Measurements from ENCODE around the gene RAD18. TPM values are rescaled to one million over a fixed set of nuclear protein-coding genes. Genes with fewer than 3 reads are reported as not detected.

Gene RAD18
- total RNA-seq, 1 donor, result 7.6 TPM

- no peak overlapping the region for H3K4me2 ChIP-seq (ENCODE audit: insufficient read depth, low read length)
- no peaks in the 10 kb centered on the region for H3K9me3 ChIP-seq (ENCODE audit: low read depth, low read length)
- H2AFZ ChIP-seq (ENCODE audit: low read length), result no peak overlapping the region
- no peaks in the 10 kb centered on the region for H3K36me3 ChIP-seq (ENCODE audit: insufficient read depth, low read length)
- H3K4me3 ChIP-seq (ENCODE audit: insufficient read depth, low read length), result no peak overlapping the region
- no peak for TF ChIP-seq CTCF (IDR thresholded peaks at IDR 0.05; ENCODE audit: extremely low read depth, low read depth, low read length)
- H4K20me1 ChIP-seq (ENCODE audit: insufficient read depth, low read length), result no peaks in the 10 kb centered on the region
- no peak overlapping the region for H3K27ac ChIP-seq (ENCODE audit: low read depth, low read length)
- H3K4me1 ChIP-seq (ENCODE audit: insufficient read depth, low read length), result peaks cover 3% of the 10 kb centered on the region
- H3K27me3 ChIP-seq (ENCODE audit: insufficient read depth, low read length), result peaks cover 3% of the 10 kb centered on the region
- no peaks in the 10 kb centered on the region for H3K79me2 ChIP-seq (ENCODE audit: insufficient read depth, low read length)
- no peak for DNase-seq (ENCODE audit: insufficient read length, low spot score, missing footprints)
Observed at GRCh38 chr3:8988384-8988655, 25.0 kb upstream of the RAD18 start.

GRCh38 chr3:8987645-8988383 lies 24.5 kb upstream of the RAD18 start:
- Histone ChIP-seq H3K4me1 (ENCODE audit: insufficient read depth, low read length) (peaks cover 3% of the 10 kb centered on the region), H3K27ac (ENCODE audit: low read depth, low read length) (no peak overlapping the region), H3K4me3 (ENCODE audit: insufficient read depth, low read length) (no peak overlapping the region), H3K36me3 (ENCODE audit: insufficient read depth, low read length) (no peaks in the 10 kb centered on the region), H3K79me2 (ENCODE audit: insufficient read depth, low read length) (no peaks in the 10 kb centered on the region), H2AFZ (ENCODE audit: low read length) (no peak overlapping the region), H3K4me2 (ENCODE audit: insufficient read depth, low read length) (no peak overlapping the region), H3K27me3 (ENCODE audit: insufficient read depth, low read length) (peaks cover 3% of the 10 kb centered on the region), H4K20me1 (ENCODE audit: insufficient read depth, low read length) (no peaks in the 10 kb centered on the region), H3K9me3 (ENCODE audit: low read depth, low read length) (no peaks in the 10 kb centered on the region)
- DNase-seq (ENCODE audit: insufficient read length, low spot score, missing footprints), result peak; percentile 99
- peak; percentile 80 for TF ChIP-seq CTCF (IDR thresholded peaks at IDR 0.05; ENCODE audit: extremely low read depth, low read depth, low read length)

- Histone ChIP-seq H4K20me1 (ENCODE audit: insufficient read depth, low read length) (no peaks in the 10 kb centered on the region), H3K4me2 (ENCODE audit: insufficient read depth, low read length) (no peak overlapping the region), H3K9me3 (ENCODE audit: low read depth, low read length) (no peaks in the 10 kb centered on the region), H2AFZ (ENCODE audit: low read length) (no peak overlapping the region), H3K4me3 (ENCODE audit: insufficient read depth, low read length) (no peak overlapping the region), H3K27me3 (ENCODE audit: insufficient read depth, low read length) (peaks cover 3% of the 10 kb centered on the region), H3K79me2 (ENCODE audit: insufficient read depth, low read length) (no peaks in the 10 kb centered on the region), H3K36me3 (ENCODE audit: insufficient read depth, low read length) (no peaks in the 10 kb centered on the region), H3K27ac (ENCODE audit: low read depth, low read length) (no peak overlapping the region), H3K4me1 (ENCODE audit: insufficient read depth, low read length) (peaks cover 3% of the 10 kb centered on the region)
- TF ChIP-seq CTCF (IDR thresholded peaks at IDR 0.05; ENCODE audit: extremely low read depth, low read depth, low read length), result no peak
- DNase-seq (ENCODE audit: insufficient read length, low spot score, missing footprints), result no peak
Observed at GRCh38 chr3:8987226-8987625, 24.0 kb upstream of the RAD18 start.

- DNase-seq (ENCODE audit: insufficient read length, low spot score, missing footprints), result no peak
- Histone ChIP-seq H3K9me3 (ENCODE audit: low read depth, low read length) (no peaks in the 10 kb centered on the region), H2AFZ (ENCODE audit: low read length) (no peak overlapping the region), H3K79me2 (ENCODE audit: insufficient read depth, low read length) (no peaks in the 10 kb centered on the region), H3K27me3 (ENCODE audit: insufficient read depth, low read length) (peaks cover 3% of the 10 kb centered on the region), H4K20me1 (ENCODE audit: insufficient read depth, low read length) (no peaks in the 10 kb centered on the region), H3K4me2 (ENCODE audit: insufficient read depth, low read length) (no peak overlapping the region), H3K27ac (ENCODE audit: low read depth, low read length) (no peak overlapping the region), H3K4me3 (ENCODE audit: insufficient read depth, low read length) (no peak overlapping the region), H3K4me1 (ENCODE audit: insufficient read depth, low read length) (peaks cover 3% of the 10 kb centered on the region), H3K36me3 (ENCODE audit: insufficient read depth, low read length) (no peaks in the 10 kb centered on the region)
- no peak for TF ChIP-seq CTCF (IDR thresholded peaks at IDR 0.05; ENCODE audit: extremely low read depth, low read depth, low read length)
Observed at GRCh38 chr3:8986741-8987140, 23.5 kb upstream of the RAD18 start.
